ENCODE results near the gene ACAD11.

The ACAD11 gene

GRCh38 chr3:132659365-132660051, at the start of gene ACAD11:
Gene ACAD11 (minus strand): TSS chr3:132659809. CDS start chr3:132659751, 58 bp downstream.
- FAIRE-seq (no peak), DNase-seq (ENCODE audit: low spot score) (peak; percentile 51)

GRCh38 chr3:132703733-132704132, 44.1 kb upstream of the ACAD11 start:
- FAIRE-seq: no peak
- DNase-seq (ENCODE audit: low spot score): no peak

- DNase-seq (ENCODE audit: low spot score) (no peak), FAIRE-seq (no peak)
These were observed 35.8 kb upstream of the ACAD11 start for GRCh38 chr3:132695422-132695821.

- no peak for FAIRE-seq
- no peak for DNase-seq (ENCODE audit: low spot score)
These were observed 35.4 kb upstream of the ACAD11 start for GRCh38 chr3:132694991-132695390.

- DNase-seq (ENCODE audit: low spot score) (no peak), FAIRE-seq (no peak)
These were observed 30.4 kb upstream of the ACAD11 start for GRCh38 chr3:132690040-132690439.

GRCh38 chr3:132682201-132682600, 22.6 kb upstream of the ACAD11 start:
- FAIRE-seq: no peak
- no peak for DNase-seq (ENCODE audit: low spot score)

GRCh38 chr3:132681421-132681820, 21.8 kb upstream of the ACAD11 start:
- FAIRE-seq (no peak), DNase-seq (ENCODE audit: low spot score) (no peak)

GRCh38 chr3:132679911-132680310, 20.3 kb upstream of the ACAD11 start:
- DNase-seq (ENCODE audit: low spot score) (no peak), FAIRE-seq (no peak)

- FAIRE-seq: no peak
- no peak for DNase-seq (ENCODE audit: low spot score)
These were observed 15.8 kb upstream of the ACAD11 start for GRCh38 chr3:132675408-132675807.

- no peak for FAIRE-seq
- no peak for DNase-seq (ENCODE audit: low spot score)
These were observed 9.7 kb upstream of the ACAD11 start for GRCh38 chr3:132669256-132669777.

GRCh38 chr3:132665230-132665745, 5.7 kb upstream of the ACAD11 start:
- DNase-seq (ENCODE audit: low spot score) (no peak), FAIRE-seq (no peak)

GRCh38 chr3:132662212-132662611, 2.6 kb upstream of the ACAD11 start:
- no peak for FAIRE-seq
- DNase-seq (ENCODE audit: low spot score): no peak

- FAIRE-seq (no peak), DNase-seq (ENCODE audit: low spot score) (no peak)
These were observed 1.5 kb upstream of the ACAD11 start for GRCh38 chr3:132661101-132661500.

- no peak for FAIRE-seq
- no peak for DNase-seq (ENCODE audit: low spot score)
These were observed 1.1 kb upstream of the ACAD11 start for GRCh38 chr3:132660811-132661070.

- no peak for FAIRE-seq
- DNase-seq (ENCODE audit: low spot score): peak; percentile 56
These were observed 622 bp upstream of the ACAD11 start, which contains the start of gene UBA5 for GRCh38 chr3:132660052-132660810. Gene UBA5 (plus strand): TSS chr3:132660329. CDS start chr3:132660538, 209 bp downstream.

- no peak for FAIRE-seq
- no peak for DNase-seq (ENCODE audit: low spot score)
These were observed 627 bp downstream of the ACAD11 start for GRCh38 chr3:132659000-132659364.

GRCh38 chr3:132657869-132658747, 1.5 kb downstream of the ACAD11 start:
- FAIRE-seq: no peak
- DNase-seq (ENCODE audit: low spot score): no peak

- no peak for FAIRE-seq
- DNase-seq (ENCODE audit: low spot score): no peak
These were observed 4.1 kb downstream of the ACAD11 start for GRCh38 chr3:132655471-132655870.

GRCh38 chr3:132654721-132655120, 4.9 kb downstream of the ACAD11 start:
- no peak for FAIRE-seq
- no peak for DNase-seq (ENCODE audit: low spot score)

GRCh38 chr3:132654190-132654589, 5.4 kb downstream of the ACAD11 start:
- FAIRE-seq: no peak

GRCh38 chr3:132652640-132653270, 6.9 kb downstream of the ACAD11 start:
- DNase-seq (ENCODE audit: low spot score): no peak
- FAIRE-seq: no peak

More at GRCh38 chr3:132654190-132654589, 5.4 kb downstream of the ACAD11 start:
- no peak for DNase-seq (ENCODE audit: low spot score)

All from RCC 7860 (cell line).